ENCODE measurements around the gene RIMS4.
"Not testable (repeated sequence)": the region's sequence is repeated elsewhere in the genome, so short reads cannot be mapped to it uniquely, and the experiment has no call there.

Gene RIMS4

GRCh38 chr20:44828640-44829039 is 18.3 kb upstream of the RIMS4 start:
- Histone ChIP-seq H3K9ac (ENCODE audit: low read length) (no peak overlapping the region), H3K79me2 (ENCODE audit: low read length) (no peaks in the 10 kb centered on the region), H3K36me3 (replicated peaks; ENCODE audit: low read depth, low read length) (no peaks in the 10 kb centered on the region), H3K27ac (ENCODE audit: low read length) (no peak overlapping the region), H2AFZ (ENCODE audit: low read depth, low read length) (no peak overlapping the region), H3K4me2 (ENCODE audit: low read length) (no peak overlapping the region), H3K4me3 (ENCODE audit: low read length) (no peak overlapping the region), H3K9me3 (ENCODE audit: insufficient read depth, low read length) (no peaks in the 10 kb centered on the region), H3K27me3 (ENCODE audit: low read depth, low read length) (peaks cover 65% of the 10 kb centered on the region), H4K20me1 (ENCODE audit: insufficient read depth, low read length) (no peaks in the 10 kb centered on the region), H3K4me1 (ENCODE audit: low read length) (no peaks in the 10 kb centered on the region)
- TF ChIP-seq EZH2phosphoT487 (IDR thresholded peaks at IDR 0.05; ENCODE audit: low read depth), result no peak
- no peak for TF ChIP-seq CTCF (IDR thresholded peaks at IDR 0.05; ENCODE audit: low read depth, low read length)

GRCh38 chr20:44827401-44827800 is 17.1 kb upstream of the RIMS4 start:
- no peaks in the 10 kb centered on the region for H3K9me3 ChIP-seq (ENCODE audit: insufficient read depth, low read length)
- no peaks in the 10 kb centered on the region for H3K4me1 ChIP-seq (ENCODE audit: low read length)
- no peaks in the 10 kb centered on the region for H3K36me3 ChIP-seq (replicated peaks; ENCODE audit: low read depth, low read length)
- peaks cover 55% of the 10 kb centered on the region for H3K27me3 ChIP-seq (ENCODE audit: low read depth, low read length)
- H3K9ac ChIP-seq (ENCODE audit: low read length), result no peak overlapping the region
- H3K79me2 ChIP-seq (ENCODE audit: low read length), result no peaks in the 10 kb centered on the region
- H2AFZ ChIP-seq (ENCODE audit: low read depth, low read length), result no peak overlapping the region
- TF ChIP-seq EZH2phosphoT487 (IDR thresholded peaks at IDR 0.05; ENCODE audit: low read depth), result no peak
- TF ChIP-seq CTCF (IDR thresholded peaks at IDR 0.05; ENCODE audit: low read depth, low read length), result no peak
- no peaks in the 10 kb centered on the region for H4K20me1 ChIP-seq (ENCODE audit: insufficient read depth, low read length)
- no peak overlapping the region for H3K4me3 ChIP-seq (ENCODE audit: low read length)
- no peak overlapping the region for H3K4me2 ChIP-seq (ENCODE audit: low read length)
- no peak overlapping the region for H3K27ac ChIP-seq (ENCODE audit: low read length)

GRCh38 chr20:44821576-44821975 is 11.2 kb upstream of the RIMS4 start:
- not testable (repeated sequence) for H2AFZ ChIP-seq (ENCODE audit: low read depth, low read length); H3K4me1 ChIP-seq (ENCODE audit: low read length); H3K4me2 ChIP-seq (ENCODE audit: low read length); H4K20me1 ChIP-seq (ENCODE audit: insufficient read depth, low read length); H3K36me3 ChIP-seq (replicated peaks; ENCODE audit: low read depth, low read length); H3K9ac ChIP-seq (ENCODE audit: low read length); H3K9me3 ChIP-seq (ENCODE audit: insufficient read depth, low read length); H3K4me3 ChIP-seq (ENCODE audit: low read length); H3K79me2 ChIP-seq (ENCODE audit: low read length); H3K27ac ChIP-seq (ENCODE audit: low read length)
- peaks cover 22% of the 10 kb centered on the region for H3K27me3 ChIP-seq (ENCODE audit: low read depth, low read length)

- no peaks in the 10 kb centered on the region for H3K79me2 ChIP-seq (ENCODE audit: low read length)
- no peaks in the 10 kb centered on the region for H3K9me3 ChIP-seq (ENCODE audit: insufficient read depth, low read length)
- no peak overlapping the region for H3K4me2 ChIP-seq (ENCODE audit: low read length)
- H3K9ac ChIP-seq (ENCODE audit: low read length), result no peak overlapping the region
- no peaks in the 10 kb centered on the region for H4K20me1 ChIP-seq (ENCODE audit: insufficient read depth, low read length)
- TF ChIP-seq CTCF (IDR thresholded peaks at IDR 0.05; ENCODE audit: low read depth, low read length) (no peak), EZH2phosphoT487 (IDR thresholded peaks at IDR 0.05; ENCODE audit: low read depth) (no peak)
- no peak overlapping the region for H3K4me3 ChIP-seq (ENCODE audit: low read length)
- no peak overlapping the region for H3K27ac ChIP-seq (ENCODE audit: low read length)
- no peak overlapping the region for H2AFZ ChIP-seq (ENCODE audit: low read depth, low read length)
- peaks cover 22% of the 10 kb centered on the region for H3K27me3 ChIP-seq (ENCODE audit: low read depth, low read length)
- no peaks in the 10 kb centered on the region for H3K36me3 ChIP-seq (replicated peaks; ENCODE audit: low read depth, low read length)
- no peaks in the 10 kb centered on the region for H3K4me1 ChIP-seq (ENCODE audit: low read length)
Observed at GRCh38 chr20:44819936-44820335, 9.6 kb upstream of the RIMS4 start.

Measured in OCI-LY3 (cell line).